ENCODE data around the gene PLA2G2F. TPM values are rescaled to one million over a fixed set of nuclear protein-coding genes. Genes with fewer than 3 reads are reported as not detected.

PLA2G2F gene
- total RNA-seq, 1 donor from 2014 or later, result not detected

DNA sequence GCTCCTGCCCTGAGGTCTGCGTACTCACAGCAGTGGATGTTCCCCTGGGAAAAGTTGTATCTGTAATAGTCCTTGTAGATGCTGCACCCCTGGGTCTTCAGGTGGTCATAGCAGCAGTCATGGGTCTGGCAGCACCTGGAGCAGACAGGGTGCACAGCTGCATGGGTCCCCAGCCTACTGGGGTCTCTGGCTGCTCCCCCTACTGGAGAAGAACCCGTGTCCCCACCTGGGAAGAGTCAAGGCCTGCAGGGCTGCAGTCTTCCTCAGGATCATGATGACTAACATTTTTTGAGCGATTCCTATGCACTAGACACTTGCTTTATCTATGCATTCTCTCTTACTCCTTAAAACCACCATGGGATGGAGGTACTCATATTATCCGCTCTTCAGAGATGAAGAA, 23.6 kb upstream of the PLA2G2F start:
- H3K27me3 Mint-ChIP-seq, result peaks cover 23% of the 10 kb centered on the region
- no peak for DNase-seq (ENCODE audit: extremely low spot score, unreplicated experiment)
- no peak for TF ChIP-seq CTCF (conservative IDR thresholded peaks at IDR 0.05)
- H3K4me3 Mint-ChIP-seq, result no peak overlapping the region
- H3K27ac Mint-ChIP-seq, result no peak overlapping the region
- no peaks in the 10 kb centered on the region for H3K36me3 Mint-ChIP-seq
- no peaks in the 10 kb centered on the region for H3K9me3 Mint-ChIP-seq
- no peaks in the 10 kb centered on the region for H3K4me1 Mint-ChIP-seq (ENCODE audit: unreplicated experiment)

DNA sequence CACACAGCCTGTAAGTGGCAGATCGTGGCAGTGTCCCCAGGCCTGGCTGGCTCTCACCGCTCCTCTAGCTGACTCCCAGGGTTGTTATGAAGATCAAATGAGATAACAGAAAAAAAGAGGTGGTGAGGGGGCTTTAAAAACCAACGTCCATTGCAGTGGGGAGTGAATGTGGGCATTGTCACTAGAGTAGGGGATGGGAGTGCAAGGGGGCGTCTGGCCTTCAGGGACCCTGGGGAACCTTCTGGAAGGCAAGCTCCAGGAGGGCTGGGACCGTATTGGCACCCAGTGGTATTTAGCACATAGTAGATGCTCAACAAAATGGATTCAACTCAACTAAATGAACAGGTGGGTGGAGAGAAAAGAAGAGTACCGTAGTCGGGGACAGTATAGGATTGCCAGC, 23.2 kb upstream of the PLA2G2F start:
- no peak for TF ChIP-seq CTCF (conservative IDR thresholded peaks at IDR 0.05)
- no peaks in the 10 kb centered on the region for H3K9me3 Mint-ChIP-seq
- H3K27ac Mint-ChIP-seq, result no peak overlapping the region
- DNase-seq (ENCODE audit: extremely low spot score, unreplicated experiment), result no peak
- H3K4me3 Mint-ChIP-seq, result no peak overlapping the region
- no peaks in the 10 kb centered on the region for H3K36me3 Mint-ChIP-seq
- H3K27me3 Mint-ChIP-seq, result peaks cover 27% of the 10 kb centered on the region
- no peaks in the 10 kb centered on the region for H3K4me1 Mint-ChIP-seq (ENCODE audit: unreplicated experiment)

DNA sequence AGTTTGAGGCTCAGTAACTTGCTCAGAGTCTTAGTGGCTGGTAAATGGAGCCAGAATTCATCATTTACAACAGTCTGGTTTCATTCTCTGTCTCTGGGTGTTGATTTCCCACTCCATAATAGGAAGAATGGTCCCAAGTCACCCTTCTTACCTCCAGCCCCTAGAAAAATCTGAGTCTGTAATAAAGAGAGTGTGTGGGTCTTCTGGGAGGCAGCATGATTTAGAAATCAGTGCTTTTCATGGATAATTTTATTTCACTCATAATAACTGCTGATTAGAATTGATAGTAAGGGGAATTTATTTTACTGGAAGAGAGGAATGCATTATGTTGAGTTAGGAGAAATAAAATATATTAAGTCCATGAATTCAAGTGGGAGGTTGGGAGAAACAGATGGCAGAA, 21.9 kb upstream of the PLA2G2F start:
- H3K27ac Mint-ChIP-seq, result no peak overlapping the region
- no peaks in the 10 kb centered on the region for H3K4me1 Mint-ChIP-seq (ENCODE audit: unreplicated experiment)
- peaks cover 38% of the 10 kb centered on the region for H3K27me3 Mint-ChIP-seq
- H3K36me3 Mint-ChIP-seq, result no peaks in the 10 kb centered on the region
- H3K4me3 Mint-ChIP-seq, result no peak overlapping the region
- no peaks in the 10 kb centered on the region for H3K9me3 Mint-ChIP-seq
- no peak for DNase-seq (ENCODE audit: extremely low spot score, unreplicated experiment)
- TF ChIP-seq CTCF (conservative IDR thresholded peaks at IDR 0.05), result no peak

DNA sequence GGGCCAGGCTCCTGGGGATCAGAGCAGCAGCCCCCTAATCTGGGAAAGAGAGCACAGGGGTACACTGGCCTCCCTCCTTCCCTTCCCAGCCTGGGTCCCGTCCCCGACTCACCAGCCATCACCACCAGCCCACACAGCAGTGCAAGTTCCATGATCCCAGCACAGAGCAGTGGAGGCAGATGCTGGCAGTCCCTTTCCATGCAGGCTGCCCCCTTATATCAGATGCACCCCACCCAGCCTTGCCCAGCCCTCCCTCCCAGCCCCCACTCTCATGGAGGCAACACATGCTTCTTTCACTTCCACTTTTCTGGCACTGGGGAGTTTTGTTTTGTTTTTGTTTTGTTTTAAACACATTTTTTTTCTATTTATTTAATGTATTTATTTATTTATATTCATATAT, 19.8 kb upstream of the PLA2G2F start, which contains the start of gene PLA2G2D:
PLA2G2D (minus strand) TSS at position 190 of the 400 bp plus-strand sequence; CDS start at position 152, 38 bp downstream.
- no peaks in the 10 kb centered on the region for H3K36me3 Mint-ChIP-seq
- H3K27ac Mint-ChIP-seq, result no peak within 1 kb of the TSS
- TF ChIP-seq CTCF (conservative IDR thresholded peaks at IDR 0.05), result no peak
- H3K27me3 Mint-ChIP-seq, result peaks cover 33% of the 10 kb centered on the region
- H3K4me3 Mint-ChIP-seq, result no peak within 1 kb of the TSS
- no peaks in the 10 kb centered on the region for H3K4me1 Mint-ChIP-seq (ENCODE audit: unreplicated experiment)
- no peaks in the 10 kb centered on the region for H3K9me3 Mint-ChIP-seq
- DNase-seq (ENCODE audit: extremely low spot score, unreplicated experiment), result no peak

DNA sequence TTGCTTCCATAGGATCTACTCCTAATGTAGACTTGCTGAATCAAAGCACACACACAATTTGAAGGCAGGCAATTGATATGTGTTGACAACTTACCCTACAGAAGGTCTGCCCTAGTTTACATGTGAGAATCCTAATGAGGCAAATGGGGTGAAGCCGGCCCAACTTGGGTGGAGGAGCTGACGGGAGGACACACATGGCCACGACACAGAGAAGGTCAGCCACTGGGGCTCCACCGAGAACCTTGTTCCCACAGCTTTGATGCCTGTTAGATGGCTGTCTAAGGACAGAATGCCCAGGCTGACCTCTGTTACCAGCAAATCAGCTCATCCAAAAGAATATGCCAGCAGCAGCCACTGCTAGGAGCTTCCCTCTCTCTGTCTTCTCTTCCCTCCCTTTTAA, 18.3 kb upstream of the PLA2G2F start:
- Mint-ChIP-seq H3K4me3 (no peak overlapping the region), H3K36me3 (no peaks in the 10 kb centered on the region), H3K27me3 (peaks cover 42% of the 10 kb centered on the region), H3K9me3 (no peaks in the 10 kb centered on the region), H3K4me1 (ENCODE audit: unreplicated experiment) (no peaks in the 10 kb centered on the region), H3K27ac (no peak overlapping the region)
- no peak for TF ChIP-seq CTCF (conservative IDR thresholded peaks at IDR 0.05)
- DNase-seq (ENCODE audit: extremely low spot score, unreplicated experiment), result no peak
